ENCODE data around the gene RNMT. TPM values are rescaled to one million over a fixed set of nuclear protein-coding genes. Genes with fewer than 3 reads are reported as not detected.

Gene RNMT
- 13.5 and 16.2 TPM in 2 replicates for total RNA-seq

DNA sequence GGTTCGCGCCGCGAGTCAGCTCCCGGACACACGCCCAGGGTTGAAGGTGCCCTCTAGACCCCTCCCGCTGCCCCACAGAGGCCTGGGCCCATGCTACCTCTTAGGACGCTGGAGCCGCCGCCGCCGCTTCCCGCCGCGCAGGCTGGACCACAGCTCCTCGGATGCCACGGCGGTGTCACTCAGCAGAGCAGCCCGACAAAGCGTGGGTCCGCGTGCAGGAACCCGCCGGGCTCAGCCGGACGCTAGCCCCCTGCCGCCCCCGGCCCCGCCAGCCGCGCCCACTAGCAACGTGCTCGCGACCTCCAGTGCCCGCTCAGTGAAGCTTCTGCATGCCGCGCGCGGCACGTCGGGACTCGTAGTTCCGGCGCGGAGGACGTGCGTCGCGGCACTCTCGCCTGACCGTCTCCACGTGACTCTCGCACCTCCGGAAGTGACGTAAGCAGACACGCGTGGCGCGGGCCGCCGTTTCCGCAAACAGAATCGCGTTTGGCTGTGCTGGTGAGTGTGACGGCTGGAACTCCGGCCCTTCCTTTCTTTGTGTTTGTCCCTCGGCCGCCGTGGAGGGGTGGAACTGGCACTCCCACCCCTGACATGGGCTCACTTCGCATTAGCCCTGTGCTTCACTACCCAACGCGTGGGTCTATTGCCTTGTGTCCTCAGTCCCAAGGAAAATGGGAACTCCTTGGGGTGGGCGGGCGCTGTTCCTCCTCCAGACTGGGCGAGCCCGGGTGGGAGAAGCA, at the start of gene RNMT, which contains the start of gene FAM210A:
RNMT (plus strand) TSS at position 442 of the 740 bp plus-strand sequence. CDS start 4,845 bp downstream, outside the sequence.
FAM210A (minus strand) TSS at position 327 of the 740 bp plus-strand sequence. CDS start 44,481 bp downstream, outside the sequence.

Other genes starting within 250 kb of the RNMT start
- 11.8 and 14.2 TPM in 2 replicates for gene FAM210A, start 115 bp upstream of the RNMT start, total RNA-seq
- not detected in 2 replicates for gene MC5R, start 97.5 kb downstream of the RNMT start, total RNA-seq
- gene MC2R, start 188.9 kb downstream of the RNMT start, total RNA-seq = not detected in 2 replicates